H9 (cell line): ENCODE measurements around the gene RASA2. TPM values are rescaled to one million over a fixed set of nuclear protein-coding genes. Genes with fewer than 3 reads are reported as not detected.

Experiments used
- DNase-seq: peaks from one replicate; pipeline ENCODE4 v3.0.0-alpha.2; 2017
- H2AFZ ChIP-seq: one replicate; pipeline ENCODE4 v1.6.1; 2013; ENCODE audit warnings: mild to moderate bottlenecking, low read length, control low read depth, moderate library complexity
- H2AK5ac ChIP-seq: 2 replicates; pipeline ENCODE4 v1.6.1; 2013; ENCODE audit warnings: low read length, control low read depth, mixed read lengths; ENCODE audit not compliant: insufficient read length
- H2BK120ac ChIP-seq: one replicate; pipeline ENCODE4 v1.6.1; 2013; ENCODE audit warnings: low read depth, mild to moderate bottlenecking, low read length, control low read depth, inconsistent platforms; ENCODE audit not compliant: poor library complexity, severe bottlenecking
- H2BK12ac ChIP-seq: 2 replicates; pipeline ENCODE4 v1.6.1; 2013; ENCODE audit warnings: low read length, control low read depth, mixed read lengths, low read depth; ENCODE audit not compliant: insufficient read length
- H2BK15ac ChIP-seq: 2 replicates; pipeline ENCODE4 v1.6.1; 2013; ENCODE audit warnings: low read depth, low read length, control low read depth
- H2BK20ac ChIP-seq: one replicate; pipeline ENCODE4 v1.6.1; 2013; ENCODE audit warnings: low read depth, mild to moderate bottlenecking, low read length, control low read depth, inconsistent platforms; ENCODE audit not compliant: poor library complexity, severe bottlenecking
- H2BK5ac ChIP-seq: 2 replicates; pipeline ENCODE4 v1.6.1; 2013; ENCODE audit warnings: low read length, control low read depth, mixed read lengths; ENCODE audit not compliant: insufficient read length
- H3K14ac ChIP-seq: 2 replicates; pipeline ENCODE4 v1.6.1; 2013; ENCODE audit warnings: low read length, control low read depth; ENCODE audit not compliant: insufficient read depth
- H3K18ac ChIP-seq: 2 replicates; pipeline ENCODE4 v1.6.1; 2013; ENCODE audit warnings: low read depth, mild to moderate bottlenecking, mixed read lengths, low read length, control low read depth; ENCODE audit not compliant: insufficient read length
- H3K23ac ChIP-seq: 2 replicates; pipeline ENCODE4 v1.6.1; 2013; ENCODE audit warnings: low read length, control low read depth, mixed read lengths, low read depth; ENCODE audit not compliant: insufficient read length
- H3K23me2 ChIP-seq: 2 replicates; pipeline ENCODE4 v1.6.1; 2013; ENCODE audit warnings: low read depth, mild to moderate bottlenecking, mixed read lengths, low read length, control low read depth; ENCODE audit not compliant: insufficient read length, poor library complexity, severe bottlenecking
- H3K27ac ChIP-seq: 2 replicates; pipeline ENCODE4 v1.5.1; 2013; ENCODE audit warnings: low read length, control low read depth, mixed read lengths, low read depth; ENCODE audit not compliant: insufficient read length
- H3K27me3 ChIP-seq: 2 replicates; pipeline ENCODE4 v1.6.1; 2013; ENCODE audit warnings: low read length, control low read depth, inconsistent platforms; ENCODE audit not compliant: insufficient read depth
- H3K4ac ChIP-seq: 2 replicates; pipeline ENCODE4 v1.6.1; 2013; ENCODE audit warnings: low read depth, mild to moderate bottlenecking, control low read depth, inconsistent platforms, low read length, moderate library complexity
- H3K4me1 ChIP-seq: 2 replicates; pipeline ENCODE4 v1.6.1; 2013; ENCODE audit warnings: low read length, control low read depth, inconsistent platforms; ENCODE audit not compliant: insufficient read depth
- H3K4me2 ChIP-seq: 2 replicates; pipeline ENCODE4 v1.6.1; 2013; ENCODE audit warnings: low read length, control low read depth, mixed read lengths; ENCODE audit not compliant: insufficient read length, insufficient read depth
- H3K56ac ChIP-seq: 2 replicates; pipeline ENCODE4 v1.6.1; 2013; ENCODE audit warnings: low read depth, mild to moderate bottlenecking, mixed read lengths, low read length, control low read depth; ENCODE audit not compliant: insufficient read length
- H3K79me1 ChIP-seq: 2 replicates; pipeline ENCODE4 v1.6.1; 2013; ENCODE audit warnings: low read depth, mild to moderate bottlenecking, moderate library complexity, low read length, control low read depth, inconsistent platforms; ENCODE audit not compliant: insufficient read depth, poor library complexity, severe bottlenecking
- H3K79me2 ChIP-seq: 2 replicates; pipeline ENCODE4 v1.6.1; 2013; ENCODE audit warnings: low read length, control low read depth, inconsistent platforms; ENCODE audit not compliant: insufficient read depth
- H3K9ac ChIP-seq: 2 replicates; pipeline ENCODE4 v1.6.1; 2013; ENCODE audit warnings: low read length, control low read depth, mixed read lengths; ENCODE audit not compliant: insufficient read length; ENCODE audit errors: extremely low read depth
- H3K9me3 ChIP-seq: one replicate; pipeline ENCODE4 v1.6.1; 2013; ENCODE audit warnings: low read depth, low read length, inconsistent platforms; ENCODE audit not compliant: control insufficient read depth
- H3T11ph ChIP-seq: one replicate; pipeline ENCODE4 v1.6.1; 2013; ENCODE audit warnings: mild to moderate bottlenecking, low read length, control low read depth, inconsistent platforms
- H4K20me1 ChIP-seq: one replicate; pipeline ENCODE4 v1.6.1; 2013; ENCODE audit not compliant: control insufficient read depth, insufficient read length, insufficient read depth
- H4K5ac ChIP-seq: 2 replicates; pipeline ENCODE4 v1.6.1; 2013; ENCODE audit warnings: low read depth, mild to moderate bottlenecking, mixed read lengths, low read length, control low read depth; ENCODE audit not compliant: insufficient read length
- H4K8ac ChIP-seq: replicated peaks from 2 replicates; pipeline ENCODE4 v1.6.1; 2013; ENCODE audit warnings: low read length, control low read depth, mixed read lengths, low read depth; ENCODE audit not compliant: insufficient read length
- H4K91ac ChIP-seq: 2 replicates; pipeline ENCODE4 v1.6.1; 2013; ENCODE audit warnings: low read depth, mild to moderate bottlenecking, moderate library complexity, mixed read lengths, low read length, control low read depth; ENCODE audit not compliant: insufficient read length
- H3K27ac Mint-ChIP-seq, 3 experiments: 2 replicates in 2 of 3; 3 replicates in 1 of 3; pipeline ENCODE4 v1.8.0; 2020 to 2021; ENCODE audit warnings: mixed read lengths in 3 of 3, mild to moderate bottlenecking in 1 of 3, moderate library complexity in 1 of 3
- H3K27me3 Mint-ChIP-seq: 2 replicates; pipeline ENCODE4 v1.8.0; 2021; ENCODE audit warnings: low read depth, mild to moderate bottlenecking, moderate library complexity, mixed read lengths
- H3K36me3 Mint-ChIP-seq, 3 experiments: 2 replicates in 2 of 3; 3 replicates in 1 of 3; pipeline ENCODE4 v1.8.0; 2020 to 2021; ENCODE audit warnings: low read depth in 3 of 3, mixed read lengths in 3 of 3; ENCODE audit not compliant: insufficient read depth in 1 of 3
- H3K4me1 Mint-ChIP-seq, 2 experiments: 2 replicates each; pipeline ENCODE4 v1.8.0; 2020; ENCODE audit warnings: mixed read lengths in 2 of 2
- H3K4me3 Mint-ChIP-seq, 2 experiments: 2 replicates in 1 of 2; 3 replicates in 1 of 2; pipeline ENCODE4 v1.8.0; 2020 to 2021; ENCODE audit warnings: mild to moderate bottlenecking in 2 of 2, mixed read lengths in 2 of 2, moderate library complexity in 1 of 2
- H3K9me3 Mint-ChIP-seq, 2 experiments: 2 replicates in 1 of 2; 3 replicates in 1 of 2; pipeline ENCODE4 v1.8.0; 2020; ENCODE audit warnings: mild to moderate bottlenecking in 2 of 2, mixed read lengths in 2 of 2, moderate library complexity in 1 of 2
- CTCF ChIP-seq: fragments of 200-600 bp; sonication (generic); conservative IDR thresholded peaks from 3 replicates; pipeline ENCODE4 v1.8.0; 2021; ENCODE audit warnings: antibody characterized with exemption, mild to moderate bottlenecking
- WGBS: extraction: QIAGEN DNeasy Blood & Tissue Kit; methylation state at CpG from one replicate; pipeline ENCODE4 v1.1.7; 2013; ENCODE audit warnings: missing lambda C conversion rate, low lambda C conversion rate, mixed read lengths; ENCODE audit not compliant: insufficient read length; ENCODE audit errors: extremely low coverage; 5-methylcytosine and 5-hydroxymethylcytosine counted together
- total RNA-seq: library from RNA; stranded (reverse); gene quantifications from 2 replicates; pipeline ENCODE4 v1.2.1, GENCODE V29; 2021

The RASA2 gene
- total RNA-seq, 1 experiment from 2014 or later: 24.4 TPM

DNA sequence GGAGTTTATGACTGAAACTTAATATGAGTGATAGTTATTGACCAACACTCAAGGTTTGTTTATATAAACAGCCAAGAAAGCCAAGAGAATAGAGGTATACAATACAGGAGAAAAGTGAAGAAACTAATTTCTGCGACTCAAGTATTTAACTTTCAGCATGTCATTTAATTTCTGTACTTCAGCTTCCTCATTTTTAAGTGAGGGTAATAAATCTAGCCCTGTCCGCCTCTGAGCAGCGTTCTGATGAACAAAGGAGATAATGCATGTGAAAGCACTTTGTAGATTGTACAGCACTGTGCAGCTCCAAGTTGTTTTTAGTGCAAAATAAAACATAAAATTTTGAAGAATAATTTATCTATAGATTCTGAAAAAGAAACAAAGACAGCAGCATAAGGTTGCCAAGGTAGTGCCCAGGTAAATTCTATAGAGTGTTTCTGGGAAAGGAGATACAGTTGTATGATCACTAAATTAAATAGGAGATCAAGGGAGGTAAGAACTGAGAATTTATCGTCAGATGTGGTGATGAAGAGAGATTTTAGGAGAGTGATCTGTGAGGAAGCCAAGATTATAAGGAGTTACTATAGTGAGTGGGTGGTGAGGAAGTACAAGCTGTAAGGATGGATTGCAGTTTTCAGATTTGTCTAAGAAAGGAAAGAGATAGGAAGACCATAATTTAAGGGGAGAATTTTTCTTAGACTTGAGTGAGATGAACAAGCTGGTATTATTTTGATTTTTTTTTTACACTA is 71.3 kb downstream of the RASA2 start:
- Mint-ChIP-seq H3K4me1 (no peaks in the 10 kb centered on the region), H3K27ac (no peak overlapping the region), H3K4me3 (no peak overlapping the region), H3K9me3 (no peaks in the 10 kb centered on the region), H3K27me3 (no peaks in the 10 kb centered on the region), H3K36me3 (peaks cover 0 to 2% (median 0%) of the 10 kb centered on the region in 3 experiments; a peak in 1 of 7 replicates)
- TF ChIP-seq CTCF: no peak
- Histone ChIP-seq H3K27me3 (no peaks in the 10 kb centered on the region), H4K91ac (no peak overlapping the region), H4K20me1 (no peaks in the 10 kb centered on the region), H2BK12ac (no peak overlapping the region), H3K4me2 (no peak overlapping the region), H3K4ac (no peak overlapping the region), H2BK120ac (no peak overlapping the region), H2AK5ac (no peak overlapping the region), H3T11ph (no peak overlapping the region), H3K4me1 (no peaks in the 10 kb centered on the region), H3K23ac (no peak overlapping the region), H3K9ac (no peak overlapping the region), H2BK5ac (no peak overlapping the region), H2BK20ac (no peak overlapping the region), H2BK15ac (no peak overlapping the region), H4K5ac (no peak overlapping the region), H3K79me2 (no peaks in the 10 kb centered on the region), H3K27ac (no peak overlapping the region), H3K79me1 (no peaks in the 10 kb centered on the region), H3K14ac (no peak overlapping the region), H3K23me2 (no peaks in the 10 kb centered on the region), H4K8ac (no peak overlapping the region), H3K9me3 (no peaks in the 10 kb centered on the region), H3K18ac (no peak overlapping the region), H3K56ac (no peak overlapping the region), H2AFZ (no peak overlapping the region)
- no peak for DNase-seq
- WGBS: 100% methylated on average over 1 of the region's 4 CpGs
